Epithelial cell of proximal tubule (primary cell): ENCODE measurements around the gene GJA3. TPM values are rescaled to one million over a fixed set of nuclear protein-coding genes. Genes with fewer than 3 reads are reported as not detected.

Experiments
- DNase-seq: peaks from one replicate; pipeline ENCODE4 v3.0.0-alpha.2; 2011; ENCODE audit warnings: low read depth
- H3K4me3 ChIP-seq: 2 replicates; pipeline ENCODE4 v1.5.1; 2011; ENCODE audit warnings: low read depth, mild to moderate bottlenecking, low read length
- CTCF ChIP-seq: conservative IDR thresholded peaks from 2 replicates; pipeline ENCODE4 v1.5.1; 2012; ENCODE audit warnings: low read depth, mild to moderate bottlenecking, low read length
- total RNA-seq: library from RNA; depleted of rRNA; stranded (reverse); fragments of >200 nt; gene quantifications from 2 replicates; pipeline ENCODE4 v1.2.3, GENCODE V29; 2015

The GJA3 gene
- total RNA-seq, 1 donor from 2014 or later = 0.58 TPM

DNA sequence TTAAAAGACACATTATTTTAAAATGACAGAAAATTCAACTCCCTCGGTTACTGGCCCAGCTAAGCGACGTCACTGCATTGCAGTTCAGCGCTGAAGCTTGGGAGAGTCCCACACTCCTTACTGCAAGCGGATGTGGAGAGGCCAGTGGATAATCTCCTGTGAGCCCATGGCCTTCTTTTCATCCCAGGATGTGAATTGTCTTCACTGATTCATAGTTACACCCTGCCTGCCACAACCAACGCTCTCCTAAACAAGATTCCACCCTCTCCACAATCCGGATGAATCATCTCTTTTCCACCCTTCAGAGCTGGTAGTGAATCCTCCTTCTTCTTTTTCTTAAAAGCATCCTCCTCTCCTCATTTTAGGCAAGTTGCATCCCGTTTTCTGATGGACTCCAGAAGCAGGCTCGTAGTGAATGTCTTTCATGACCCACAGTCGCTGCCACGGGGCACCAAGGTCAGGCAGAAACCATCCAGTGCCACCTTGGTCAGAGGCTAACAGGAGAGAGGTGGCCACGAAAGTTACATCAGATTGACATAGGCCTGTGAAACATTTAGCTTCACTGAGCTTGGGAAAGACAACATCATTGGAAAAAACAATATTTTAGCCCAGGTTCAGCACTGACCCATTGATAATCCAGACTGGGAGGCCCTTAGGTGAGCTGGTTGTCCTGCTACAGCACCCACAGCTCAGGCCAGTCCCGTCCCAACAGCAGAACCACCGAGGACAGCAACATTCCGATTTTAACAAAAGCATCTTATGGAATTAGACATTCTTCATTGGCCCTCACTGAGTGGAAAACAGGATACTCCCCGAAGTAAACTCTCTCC, 29.8 kb upstream of the GJA3 start:
- H3K4me3 ChIP-seq = peak overlapping the region; percentile 63
- no peak for TF ChIP-seq CTCF
- no peak for DNase-seq

- no peak for DNase-seq
- TF ChIP-seq CTCF = no peak
- no peak overlapping the region for H3K4me3 ChIP-seq
Measured at GRCh38 chr13:20190076-20190475, 29.2 kb upstream of the GJA3 start.

- no peak for DNase-seq
- TF ChIP-seq CTCF = no peak
- H3K4me3 ChIP-seq = no peak overlapping the region
Measured at GRCh38 chr13:20188667-20189553, 28.1 kb upstream of the GJA3 start.

DNA sequence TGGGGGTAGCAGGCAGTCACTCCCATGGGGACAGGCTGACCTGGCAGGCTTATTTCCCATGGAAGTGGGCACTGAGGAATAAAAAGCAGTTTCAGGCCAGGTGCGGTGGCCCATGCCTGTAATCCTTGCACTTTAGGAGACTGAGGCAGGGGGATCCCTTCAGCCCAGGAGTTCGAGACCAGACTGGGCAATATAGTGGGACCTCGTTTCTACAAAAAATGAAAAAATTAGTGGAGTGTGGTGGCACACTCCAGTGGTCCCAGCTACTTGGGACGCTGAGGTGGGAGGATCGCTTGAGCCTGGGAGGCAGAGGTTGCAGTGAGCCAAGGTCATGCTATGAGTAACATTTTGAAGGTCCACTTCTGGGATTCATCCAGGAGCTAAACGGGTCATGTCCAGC, 25.9 kb upstream of the GJA3 start:
- TF ChIP-seq CTCF = no peak
- no peak overlapping the region for H3K4me3 ChIP-seq
- no peak for DNase-seq

DNA sequence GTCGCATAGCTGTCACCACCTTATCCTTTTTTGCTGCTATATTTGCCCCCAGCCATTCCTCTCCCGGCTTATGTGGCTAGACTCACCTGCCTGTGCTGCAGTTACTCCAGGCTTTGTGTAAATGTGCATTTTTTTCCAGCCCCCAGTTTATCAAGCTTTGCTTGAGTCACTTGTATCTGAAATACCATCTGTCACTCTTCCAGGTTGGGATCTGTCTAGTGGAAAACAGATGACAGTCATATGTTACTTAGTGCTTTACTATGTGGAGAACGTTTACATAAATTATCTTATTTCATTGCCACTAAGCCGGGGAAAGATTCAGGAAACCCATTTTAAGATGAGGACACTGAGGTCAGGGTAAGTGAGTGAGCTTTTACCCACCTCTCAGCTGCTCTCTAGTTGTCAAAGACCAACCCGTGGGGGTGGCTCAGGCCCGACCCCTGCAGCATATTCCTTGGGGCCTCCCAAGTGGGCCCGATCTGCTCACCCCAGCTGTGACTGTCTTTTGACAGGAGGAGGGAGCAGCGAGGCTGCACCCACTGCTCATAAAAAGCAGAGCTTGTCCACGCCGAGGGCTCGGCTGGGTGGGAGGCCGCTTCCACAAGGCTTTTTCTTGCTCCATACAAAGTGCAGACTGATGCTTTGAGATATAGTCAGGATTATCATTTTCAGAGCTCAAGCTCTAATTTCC, 24.7 kb upstream of the GJA3 start:
- H3K4me3 ChIP-seq = no peak overlapping the region
- TF ChIP-seq CTCF = no peak
- no peak for DNase-seq

DNA sequence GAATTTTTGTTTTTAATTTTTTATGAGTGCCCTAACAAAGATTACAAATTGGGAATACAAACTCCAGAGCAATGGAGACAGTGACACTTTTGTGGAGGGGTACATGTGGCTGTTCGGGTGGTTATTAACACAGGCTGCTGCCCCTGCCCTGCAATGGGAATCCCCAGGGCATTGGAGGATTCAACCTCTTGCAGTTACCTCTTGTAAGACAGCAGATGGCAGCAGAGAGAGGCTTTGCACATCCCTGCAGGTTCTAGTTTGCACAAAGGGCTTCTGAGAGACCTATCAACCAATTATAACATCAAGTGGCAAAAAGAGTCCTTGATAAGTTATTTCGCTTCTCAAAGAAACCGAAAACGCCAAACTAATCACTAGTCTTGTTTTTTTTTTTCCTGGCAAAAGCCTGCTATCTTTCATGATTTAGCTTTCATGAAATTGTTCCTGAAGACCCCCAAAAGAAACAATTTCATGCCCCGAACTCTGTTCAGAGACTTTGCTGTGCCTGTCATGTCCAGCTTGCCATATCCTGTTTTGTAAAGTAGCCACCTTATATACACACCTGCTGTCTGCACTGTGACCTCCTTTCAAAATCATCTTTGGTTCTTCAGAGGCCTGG, 21.5 kb upstream of the GJA3 start:
- no peak overlapping the region for H3K4me3 ChIP-seq
- peak; percentile 94 for TF ChIP-seq CTCF
- DNase-seq = no peak
